ENCODE results near the gene HOXA11.

DNA sequence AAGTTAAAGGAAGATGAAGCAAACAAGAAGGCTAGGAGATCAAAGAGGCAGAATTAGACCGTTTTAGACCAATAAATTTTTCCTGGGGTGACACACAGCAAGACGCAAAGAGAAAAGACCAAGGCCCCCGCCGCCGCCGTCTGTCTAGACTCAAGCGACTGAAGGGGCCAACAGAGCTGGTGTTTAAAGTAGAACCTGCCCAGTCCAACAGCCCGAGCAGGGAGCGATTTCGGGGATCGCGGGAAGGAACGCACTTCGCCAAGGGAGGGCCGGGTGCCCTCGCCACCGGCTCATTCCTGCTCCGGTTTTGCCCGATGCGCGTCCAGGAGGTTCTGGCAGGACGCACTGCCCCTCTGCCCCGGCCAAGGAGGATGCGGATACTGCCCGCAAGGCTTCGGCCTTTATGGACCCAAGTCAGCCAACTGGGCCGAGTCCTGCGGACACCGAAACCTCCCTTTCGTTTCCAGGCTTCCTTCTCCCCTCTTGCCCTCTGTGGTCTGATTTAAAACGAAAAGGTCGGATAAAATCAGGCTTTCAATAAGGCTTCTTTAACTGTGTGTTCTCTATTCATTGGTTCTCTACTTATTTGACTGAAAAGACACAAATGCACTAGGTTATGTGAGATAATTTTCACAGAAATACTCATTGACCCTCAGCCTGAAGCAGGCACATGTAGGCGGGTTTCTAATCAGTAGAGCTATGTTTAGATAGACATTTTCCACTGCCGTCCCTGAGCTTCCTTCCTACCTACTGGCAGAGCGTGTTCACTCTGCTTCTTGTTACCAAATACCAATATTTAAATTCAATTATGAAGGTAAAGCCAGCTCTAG lies 26.4 kb downstream of the HOXA11 start:
- TF ChIP-seq ZC3H10 (CRISPR knock-in tag; IDR thresholded peaks at IDR 0.05) (no peak), TOX (CRISPR knock-in tag; IDR thresholded peaks at IDR 0.05; ENCODE audit: borderline replicate concordance) (no peak)

Data from SK-N-SH treated with all-trans-retinoic acid at 6 μM for 48 hours (cell line).